Measurements from ENCODE around the gene BST2. TPM values are rescaled to one million over a fixed set of nuclear protein-coding genes. Genes with fewer than 3 reads are reported as not detected.

The BST2 gene
- total RNA-seq, 2 experiments from 2014 or later, result 101 to 146 TPM

DNA sequence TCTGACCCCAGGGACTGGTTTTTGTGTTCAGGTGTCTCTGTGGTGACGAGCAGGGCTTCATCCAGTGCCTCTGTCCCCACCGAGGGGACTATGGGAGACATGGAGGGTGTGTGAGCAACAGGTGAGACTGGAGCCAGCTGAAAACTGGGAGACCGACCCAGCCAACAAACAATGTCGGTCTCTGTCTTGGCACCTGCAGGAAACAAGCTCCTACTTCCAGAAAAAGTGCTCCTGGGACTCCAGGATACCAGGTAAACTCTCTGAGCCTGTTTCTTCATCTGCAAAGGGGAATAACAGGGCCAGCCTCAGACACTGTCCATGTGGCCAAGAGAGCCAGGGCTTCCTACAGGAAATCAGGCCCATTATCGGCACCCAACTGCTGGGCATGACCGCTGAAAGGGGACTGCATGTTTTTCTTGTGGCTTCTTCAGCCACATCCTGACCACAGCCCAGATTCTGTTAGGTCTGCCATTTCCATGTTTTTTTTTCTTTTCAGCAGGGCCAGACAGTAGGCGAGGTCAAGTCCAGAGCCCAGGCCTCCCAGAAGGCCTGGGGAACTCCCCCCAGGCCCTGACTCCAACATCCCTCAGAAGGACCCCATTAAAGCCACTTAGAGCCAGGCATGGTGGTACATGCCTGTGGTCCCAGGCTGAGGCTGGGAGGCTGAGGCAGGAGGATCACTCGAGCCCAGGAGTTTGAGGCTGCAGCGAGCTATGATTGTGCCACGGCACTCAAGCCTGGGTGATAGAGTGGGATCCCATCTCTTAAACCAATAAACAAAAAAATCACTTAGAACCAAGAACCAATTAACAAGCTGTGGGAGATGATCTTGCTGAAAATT lies 836 bp upstream of the BST2 start:
- Histone ChIP-seq H3K4me1 (ENCODE audit: insufficient read depth, low read length, poor library complexity, severe bottlenecking) (peaks cover 33% of the 10 kb centered on the region), H3K4me3 (ENCODE audit: low read depth, low read length, poor library complexity, severe bottlenecking) (peak overlapping the region; percentile 90), H4K20me1 (ENCODE audit: insufficient read depth, low read length) (0 out of 2 replicates have a peak, but pooled peaks cover 3% of the 10 kb centered on the region), H3K9me3 (ENCODE audit: low read length) (no peaks in the 10 kb centered on the region), H3K79me2 (ENCODE audit: insufficient read depth, low read depth, low read length) (peaks cover 71% of the 10 kb centered on the region), H3K36me3 (ENCODE audit: insufficient read depth, low read length) (peaks cover 28% of the 10 kb centered on the region), H2AFZ (ENCODE audit: low read length) (no peak overlapping the region; the same call in 1 of the 2 replicates), H3K4me2 (ENCODE audit: low read length) (peak overlapping the region; percentile 86), H3K9me2 (ENCODE audit: insufficient read depth, low read length) (no peaks in the 10 kb centered on the region), H3K27ac (ENCODE audit: low read depth, low read length, poor library complexity, severe bottlenecking) (peak overlapping the region; percentile 93)
- ChIA-PET CTCF (ENCODE audit: unreplicated experiment) (no interaction called here), POLR2A (interaction anchor here (0.6 to 2.5 kb wide), 10 partner anchors 11 to 1084 kb away, joined by 3 to 13 read pairs (median 3); partner anchors contain the start of genes MRPL34, MVB12A and SLC27A1)
- no peak for TF ChIP-seq EZH2phosphoT487 (IDR thresholded peaks at IDR 0.05; ENCODE audit: borderline replicate concordance, low read depth, low read length)
- TF ChIP-seq, protein P1, sequence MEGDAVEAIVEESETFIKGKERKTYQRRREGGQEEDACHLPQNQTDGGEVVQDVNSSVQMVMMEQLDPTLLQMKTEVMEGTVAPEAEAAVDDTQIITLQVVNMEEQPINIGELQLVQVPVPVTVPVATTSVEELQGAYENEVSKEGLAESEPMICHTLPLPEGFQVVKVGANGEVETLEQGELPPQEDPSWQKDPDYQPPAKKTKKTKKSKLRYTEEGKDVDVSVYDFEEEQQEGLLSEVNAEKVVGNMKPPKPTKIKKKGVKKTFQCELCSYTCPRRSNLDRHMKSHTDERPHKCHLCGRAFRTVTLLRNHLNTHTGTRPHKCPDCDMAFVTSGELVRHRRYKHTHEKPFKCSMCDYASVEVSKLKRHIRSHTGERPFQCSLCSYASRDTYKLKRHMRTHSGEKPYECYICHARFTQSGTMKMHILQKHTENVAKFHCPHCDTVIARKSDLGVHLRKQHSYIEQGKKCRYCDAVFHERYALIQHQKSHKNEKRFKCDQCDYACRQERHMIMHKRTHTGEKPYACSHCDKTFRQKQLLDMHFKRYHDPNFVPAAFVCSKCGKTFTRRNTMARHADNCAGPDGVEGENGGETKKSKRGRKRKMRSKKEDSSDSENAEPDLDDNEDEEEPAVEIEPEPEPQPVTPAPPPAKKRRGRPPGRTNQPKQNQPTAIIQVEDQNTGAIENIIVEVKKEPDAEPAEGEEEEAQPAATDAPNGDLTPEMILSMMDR (conservative IDR thresholded peaks at IDR 0.05; ENCODE audit: low read length), result no peak
- no peak for DNase-seq (ENCODE audit: low spot score)
- intact Hi-C loops (cut with micrococcal nuclease; ENCODE audit: unreplicated experiment), result loop anchor here (5.0 kb wide), 2 partner anchors 61 to 106 kb away; partner anchors contain the start of gene PGLS
- no TSS peak for BruUV-seq (replicated peaks)

DNA sequence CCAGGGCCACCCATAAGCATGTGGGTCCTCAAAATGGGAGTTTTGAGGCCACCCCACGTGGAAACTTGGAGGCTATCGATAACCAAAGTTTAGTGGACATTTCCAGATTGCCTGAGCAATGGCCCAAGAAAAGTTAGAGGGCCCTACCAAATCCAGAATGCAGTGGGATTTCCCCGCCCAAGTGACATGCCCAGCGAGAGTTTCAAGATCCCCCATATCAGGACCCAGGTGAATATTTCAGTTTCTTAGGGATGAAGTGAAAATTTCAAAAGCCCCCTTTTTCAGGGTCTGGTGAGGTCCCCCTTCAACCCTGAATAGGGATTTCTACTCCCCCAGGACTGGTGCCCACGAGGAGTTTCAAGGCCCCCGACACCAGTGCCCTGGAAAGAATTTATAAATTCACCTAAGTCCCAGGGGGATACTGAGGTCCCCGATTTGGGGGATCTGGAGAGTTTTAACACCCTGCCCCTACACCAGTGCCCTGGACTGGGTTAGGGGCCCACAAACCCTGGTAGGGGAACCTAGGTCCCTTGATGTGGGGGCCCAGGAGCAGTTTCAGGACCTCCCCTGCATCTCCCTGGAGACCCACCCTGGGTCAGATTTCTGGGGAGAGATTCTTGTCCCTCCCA lies 695 bp downstream of the BST2 start:
- CTCF ChIA-PET (ENCODE audit: unreplicated experiment), result no interaction called here
- DNase-seq (ENCODE audit: low spot score), result no peak
- Histone ChIP-seq H3K79me2 (ENCODE audit: insufficient read depth, low read depth, low read length) (peaks cover 64% of the 10 kb centered on the region), H3K4me2 (ENCODE audit: low read length) (peak overlapping the region; percentile 86), H3K4me3 (ENCODE audit: low read depth, low read length, poor library complexity, severe bottlenecking) (peak overlapping the region; percentile 90), H3K9me2 (ENCODE audit: insufficient read depth, low read length) (no peaks in the 10 kb centered on the region), H3K36me3 (ENCODE audit: insufficient read depth, low read length) (peaks cover 33% of the 10 kb centered on the region), H4K20me1 (ENCODE audit: insufficient read depth, low read length) (0 out of 2 replicates have a peak, but pooled peaks cover 3% of the 10 kb centered on the region), H3K27ac (ENCODE audit: low read depth, low read length, poor library complexity, severe bottlenecking) (peak overlapping the region; percentile 93), H3K9me3 (ENCODE audit: low read length) (no peaks in the 10 kb centered on the region), H2AFZ (ENCODE audit: low read length) (no peak overlapping the region; the same call in 1 of the 2 replicates), H3K4me1 (ENCODE audit: insufficient read depth, low read length, poor library complexity, severe bottlenecking) (peaks cover 26% of the 10 kb centered on the region)
- POLR2A ChIA-PET, result interaction anchor here (0.6 to 2.5 kb wide), 8 partner anchors 10 to 637 kb away, joined by 3 to 13 read pairs (median 4); partner anchors contain the start of genes BABAM1, DDA1, MRPL34 and MVB12A
- no peak for TF ChIP-seq EZH2phosphoT487 (IDR thresholded peaks at IDR 0.05; ENCODE audit: borderline replicate concordance, low read depth, low read length)
- TF ChIP-seq, protein P1 (conservative IDR thresholded peaks at IDR 0.05; ENCODE audit: low read length), result no peak
- no TSS peak for BruUV-seq (replicated peaks)
- intact Hi-C loops (cut with micrococcal nuclease; ENCODE audit: unreplicated experiment), result loop anchor here (5.0 kb wide), 2 partner anchors 63 to 108 kb away; partner anchors contain the start of gene PGLS
